GM23338 (cell line): ENCODE data around the gene MOB2. TPM values are rescaled to one million over a fixed set of nuclear protein-coding genes. Genes with fewer than 3 reads are reported as not detected.
A peak's percentile ranks its signal among the peaks of the same experiment; 100 is the strongest.

Experiments
- ATAC-seq: fragments of 200-7000 bp; cut with Tn5 transposase; 3 replicates; pipeline ENCODE4 v1.9.1; 2020
- DNase-seq: peaks from one replicate; pipeline ENCODE4 v3.0.0-alpha.2; 2015; ENCODE audit warnings: low spot score
- H2AFZ ChIP-seq: fragments of 200-600 bp; sonication (generic); 2 replicates; pipeline ENCODE4 v1.8.0; 2016; ENCODE audit warnings: antibody characterized with exemption, mild to moderate bottlenecking, moderate library complexity
- H3F3A ChIP-seq: fragments of 200-600 bp; sonication (generic); replicated peaks from 2 replicates; pipeline ENCODE4 v1.8.0; 2017; ENCODE audit warnings: antibody characterized with exemption, mixed run types, low read depth
- H3K27ac ChIP-seq: fragments of 200-600 bp; sonication (generic); 2 replicates; pipeline ENCODE4 v1.6.1; 2016; ENCODE audit warnings: low read depth
- H3K27me3 ChIP-seq: fragments of 200-600 bp; sonication (generic); 2 replicates; pipeline ENCODE4 v1.8.0; 2016; ENCODE audit warnings: mild to moderate bottlenecking, mixed run types, moderate library complexity; ENCODE audit not compliant: insufficient read depth
- H3K36me3 ChIP-seq: fragments of 200-600 bp; sonication (generic); 2 replicates; pipeline ENCODE4 v1.8.0; 2016; ENCODE audit warnings: mild to moderate bottlenecking; ENCODE audit not compliant: insufficient read depth
- H3K4me1 ChIP-seq: fragments of 200-600 bp; sonication (generic); 2 replicates; pipeline ENCODE4 v1.8.0; 2016; ENCODE audit warnings: mild to moderate bottlenecking, moderate library complexity; ENCODE audit not compliant: insufficient read depth
- H3K4me2 ChIP-seq: fragments of 200-600 bp; sonication (generic); 2 replicates; pipeline ENCODE4 v1.7.1; 2017; ENCODE audit warnings: mixed run types
- H3K4me3 ChIP-seq: fragments of 200-600 bp; sonication (generic); 2 replicates; pipeline ENCODE4 v1.6.1; 2016; ENCODE audit warnings: mixed run types
- H3K79me2 ChIP-seq: fragments of 200-600 bp; sonication (generic); replicated peaks from 2 replicates; pipeline ENCODE4 v1.8.0; 2017; ENCODE audit warnings: mild to moderate bottlenecking; ENCODE audit not compliant: insufficient read depth
- H3K9me2 ChIP-seq: fragments of 200-600 bp; sonication (generic); 2 replicates; pipeline ENCODE4 v1.8.0; 2017; ENCODE audit not compliant: insufficient read depth
- H4K20me1 ChIP-seq: fragments of 200-600 bp; sonication (generic); replicated peaks from 2 replicates; pipeline ENCODE4 v1.8.0; 2017; ENCODE audit warnings: mild to moderate bottlenecking; ENCODE audit not compliant: insufficient read depth
- H3K27ac Mint-ChIP-seq: 2 replicates; pipeline ENCODE4 v1.8.0; 2020; ENCODE audit warnings: inconsistent platforms, mild to moderate bottlenecking, moderate library complexity, mixed read lengths
- H3K27me3 Mint-ChIP-seq: 3 replicates; pipeline ENCODE4 v1.8.0; 2022; ENCODE audit warnings: low read depth, mild to moderate bottlenecking, moderate library complexity, mixed read lengths, inconsistent platforms; ENCODE audit not compliant: insufficient read depth, poor library complexity
- H3K36me3 Mint-ChIP-seq: 3 replicates; pipeline ENCODE4 v1.8.0; 2021; ENCODE audit warnings: low read depth, mild to moderate bottlenecking, inconsistent platforms, moderate library complexity, mixed read lengths
- H3K4me1 Mint-ChIP-seq: 3 replicates; pipeline ENCODE4 v1.8.0; 2020; ENCODE audit warnings: mild to moderate bottlenecking, inconsistent platforms, mixed read lengths
- H3K4me3 Mint-ChIP-seq: 3 replicates; pipeline ENCODE4 v1.8.0; 2021; ENCODE audit warnings: moderate library complexity, mild to moderate bottlenecking, inconsistent platforms, mixed read lengths
- H3K9me3 Mint-ChIP-seq: 3 replicates; pipeline ENCODE4 v1.8.0; 2020; ENCODE audit warnings: moderate library complexity, mild to moderate bottlenecking, inconsistent platforms, mixed read lengths
- EZH2phosphoT487 ChIP-seq: fragments of 200-600 bp; sonication (generic); IDR thresholded peaks from one replicate; pipeline ENCODE4 v1.8.1; 2018; ENCODE audit warnings: antibody characterized with exemption; ENCODE audit not compliant: unreplicated experiment
- POLR2AphosphoS5 ChIP-seq: IDR thresholded peaks from 2 replicates; pipeline ENCODE4 v1.6.1; 2016; ENCODE audit warnings: antibody characterized with exemption, low read depth
- REST ChIP-seq: IDR thresholded peaks from one replicate; pipeline ENCODE4 v1.6.1; 2018; ENCODE audit warnings: antibody characterized with exemption; ENCODE audit not compliant: unreplicated experiment
- ZNF114 ChIP-seq: fragments of 250-450 bp; sonication (Bioruptor Pico); IDR thresholded peaks from 2 replicates; pipeline ENCODE4 v1.5.0; 2020; ENCODE audit warnings: mild to moderate bottlenecking, moderate library complexity
- polyA plus RNA-seq: library from polyadenylated mRNA; unstranded; fragments of >200 nt; fragmentation: Nextera tagmentation; extraction: Ambion mirVana; gene quantifications from 2 replicates; pipeline ENCODE4 v1.2.1, GENCODE V29; 2016
- total RNA-seq: library from RNA; depleted of rRNA; stranded (reverse); fragments of >200 nt; shearing (Covaris generic); gene quantifications from 2 replicates; pipeline ENCODE4 v1.2.3, GENCODE V29; 2014
- TF ChIP-seq, protein P1 (sequence below): fragments of 250-450 bp; sonication (Bioruptor Pico); IDR thresholded peaks from 2 replicates; pipeline ENCODE4 v1.5.0; 2020; ENCODE audit warnings: mild to moderate bottlenecking, moderate library complexity

Gene MOB2
- total and polyA plus RNA-seq, 2 experiments from 2014 or later: 10.1 to 19.7 TPM

GRCh38 chr11:1442163-1442562, 44.4 kb downstream of the MOB2 start:
- Mint-ChIP-seq H3K27me3 (peaks cover 5% of the 10 kb centered on the region), H3K36me3 (no peaks in the 10 kb centered on the region; the same call in 1 of the 3 replicates), H3K4me3 (no peak overlapping the region), H3K4me1 (no peaks in the 10 kb centered on the region), H3K9me3 (no peaks in the 10 kb centered on the region; the same call in 2 of the 3 replicates), H3K27ac (peak overlapping the region; percentile 77)
- DNase-seq: peak; percentile 68
- no peak overlapping the region for H3K4me3 ChIP-seq
- no peaks in the 10 kb centered on the region for H3K36me3 ChIP-seq
- no peaks in the 10 kb centered on the region for H3K4me1 ChIP-seq
- no peak overlapping the region for H3K27ac ChIP-seq
- no peak overlapping the region for H2AFZ ChIP-seq
- no peak for TF ChIP-seq POLR2AphosphoS5
- TF ChIP-seq, protein P1, sequence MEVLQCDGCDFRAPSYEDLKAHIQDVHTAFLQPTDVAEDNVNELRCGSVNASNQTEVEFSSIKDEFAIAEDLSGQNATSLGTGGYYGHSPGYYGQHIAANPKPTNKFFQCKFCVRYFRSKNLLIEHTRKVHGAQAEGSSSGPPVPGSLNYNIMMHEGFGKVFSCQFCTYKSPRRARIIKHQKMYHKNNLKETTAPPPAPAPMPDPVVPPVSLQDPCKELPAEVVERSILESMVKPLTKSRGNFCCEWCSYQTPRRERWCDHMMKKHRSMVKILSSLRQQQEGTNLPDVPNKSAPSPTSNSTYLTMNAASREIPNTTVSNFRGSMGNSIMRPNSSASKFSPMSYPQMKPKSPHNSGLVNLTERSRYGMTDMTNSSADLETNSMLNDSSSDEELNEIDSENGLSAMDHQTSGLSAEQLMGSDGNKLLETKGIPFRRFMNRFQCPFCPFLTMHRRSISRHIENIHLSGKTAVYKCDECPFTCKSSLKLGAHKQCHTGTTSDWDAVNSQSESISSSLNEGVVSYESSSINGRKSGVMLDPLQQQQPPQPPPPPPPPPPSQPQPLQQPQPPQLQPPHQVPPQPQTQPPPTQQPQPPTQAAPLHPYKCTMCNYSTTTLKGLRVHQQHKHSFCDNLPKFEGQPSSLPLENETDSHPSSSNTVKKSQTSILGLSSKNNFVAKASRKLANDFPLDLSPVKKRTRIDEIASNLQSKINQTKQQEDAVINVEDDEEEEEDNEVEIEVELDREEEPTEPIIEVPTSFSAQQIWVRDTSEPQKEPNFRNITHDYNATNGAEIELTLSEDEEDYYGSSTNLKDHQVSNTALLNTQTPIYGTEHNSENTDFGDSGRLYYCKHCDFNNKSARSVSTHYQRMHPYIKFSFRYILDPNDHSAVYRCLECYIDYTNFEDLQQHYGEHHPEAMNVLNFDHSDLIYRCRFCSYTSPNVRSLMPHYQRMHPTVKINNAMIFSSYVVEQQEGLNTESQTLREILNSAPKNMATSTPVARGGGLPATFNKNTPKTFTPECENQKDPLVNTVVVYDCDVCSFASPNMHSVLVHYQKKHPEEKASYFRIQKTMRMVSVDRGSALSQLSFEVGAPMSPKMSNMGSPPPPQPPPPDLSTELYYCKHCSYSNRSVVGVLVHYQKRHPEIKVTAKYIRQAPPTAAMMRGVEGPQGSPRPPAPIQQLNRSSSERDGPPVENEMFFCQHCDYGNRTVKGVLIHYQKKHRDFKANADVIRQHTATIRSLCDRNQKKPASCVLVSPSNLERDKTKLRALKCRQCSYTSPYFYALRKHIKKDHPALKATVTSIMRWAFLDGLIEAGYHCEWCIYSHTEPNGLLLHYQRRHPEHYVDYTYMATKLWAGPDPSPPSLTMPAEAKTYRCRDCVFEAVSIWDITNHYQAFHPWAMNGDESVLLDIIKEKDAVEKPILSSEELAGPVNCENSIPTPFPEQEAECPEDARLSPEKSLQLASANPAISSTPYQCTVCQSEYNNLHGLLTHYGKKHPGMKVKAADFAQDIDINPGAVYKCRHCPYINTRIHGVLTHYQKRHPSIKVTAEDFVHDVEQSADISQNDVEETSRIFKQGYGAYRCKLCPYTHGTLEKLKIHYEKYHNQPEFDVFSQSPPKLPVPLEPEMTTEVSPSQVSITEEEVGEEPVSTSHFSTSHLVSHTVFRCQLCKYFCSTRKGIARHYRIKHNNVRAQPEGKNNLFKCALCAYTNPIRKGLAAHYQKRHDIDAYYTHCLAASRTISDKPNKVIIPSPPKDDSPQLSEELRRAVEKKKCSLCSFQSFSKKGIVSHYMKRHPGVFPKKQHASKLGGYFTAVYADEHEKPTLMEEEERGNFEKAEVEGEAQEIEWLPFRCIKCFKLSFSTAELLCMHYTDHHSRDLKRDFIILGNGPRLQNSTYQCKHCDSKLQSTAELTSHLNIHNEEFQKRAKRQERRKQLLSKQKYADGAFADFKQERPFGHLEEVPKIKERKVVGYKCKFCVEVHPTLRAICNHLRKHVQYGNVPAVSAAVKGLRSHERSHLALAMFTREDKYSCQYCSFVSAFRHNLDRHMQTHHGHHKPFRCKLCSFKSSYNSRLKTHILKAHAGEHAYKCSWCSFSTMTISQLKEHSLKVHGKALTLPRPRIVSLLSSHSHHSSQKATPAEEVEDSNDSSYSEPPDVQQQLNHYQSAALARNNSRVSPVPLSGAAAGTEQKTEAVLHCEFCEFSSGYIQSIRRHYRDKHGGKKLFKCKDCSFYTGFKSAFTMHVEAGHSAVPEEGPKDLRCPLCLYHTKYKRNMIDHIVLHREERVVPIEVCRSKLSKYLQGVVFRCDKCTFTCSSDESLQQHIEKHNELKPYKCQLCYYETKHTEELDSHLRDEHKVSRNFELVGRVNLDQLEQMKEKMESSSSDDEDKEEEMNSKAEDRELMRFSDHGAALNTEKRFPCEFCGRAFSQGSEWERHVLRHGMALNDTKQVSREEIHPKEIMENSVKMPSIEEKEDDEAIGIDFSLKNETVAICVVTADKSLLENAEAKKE (CRISPR knock-in tag): no peak
- no peak for TF ChIP-seq EZH2phosphoT487
- TF ChIP-seq REST: no peak
- TF ChIP-seq ZNF114: no peak
- H3K4me2 ChIP-seq: no peak overlapping the region
- peak; percentile 81 for ATAC-seq
- H3K79me2 ChIP-seq: no peaks in the 10 kb centered on the region
- H4K20me1 ChIP-seq: no peaks in the 10 kb centered on the region; the same call in 1 of the 2 replicates
- H3K9me2 ChIP-seq: no peaks in the 10 kb centered on the region
- no peaks in the 10 kb centered on the region for H3K27me3 ChIP-seq
- H3F3A ChIP-seq: no peaks in the 10 kb centered on the region
